HAP-1 (cell line): ENCODE results near the gene RNF227.
"Not testable (repeated sequence)": the region's sequence is repeated elsewhere in the genome, so short reads cannot be mapped to it uniquely, and the experiment has no call there.

Source experiments
- DNase-seq, 2 experiments: peaks; one replicate each; pipeline ENCODE4 v3.0.0-alpha.2; 2016 to 2020; ENCODE audit warnings: low spot score in 2 of 2
- H3K27me3 ChIP-seq: fragments of 250-450 bp; sonication (Bioruptor Pico); 2 replicates; pipeline ENCODE4 v1.5.1; 2020; ENCODE audit warnings: low read depth, mild to moderate bottlenecking, moderate library complexity
- H3K36me3 ChIP-seq: fragments of 250-450 bp; sonication (Bioruptor Pico); replicated peaks from 2 replicates; pipeline ENCODE4 v1.5.1; 2020; ENCODE audit warnings: mild to moderate bottlenecking
- H3K4me1 ChIP-seq: fragments of 250-450 bp; sonication (Bioruptor Pico); 2 replicates; pipeline ENCODE4 v1.5.1; 2020; ENCODE audit warnings: mild to moderate bottlenecking
- H3K4me3 ChIP-seq: fragments of 250-450 bp; sonication (Bioruptor Pico); 2 replicates; pipeline ENCODE4 v1.5.1; 2020; ENCODE audit warnings: mild to moderate bottlenecking, moderate library complexity
- H3K9me3 ChIP-seq: fragments of 250-450 bp; sonication (Bioruptor Pico); 2 replicates; pipeline ENCODE4 v1.5.1; 2020; ENCODE audit warnings: mild to moderate bottlenecking, moderate library complexity
- in situ Hi-C: fragments of 300-500 bp; cut with MboI; formaldehyde crosslinking; loops from 3 replicates; pipeline ENCODE4 v1.14.3; 2020; ENCODE audit warnings: low sequenced_read_pairs, inconsistent platforms, mixed read lengths

Gene RNF227

DNA sequence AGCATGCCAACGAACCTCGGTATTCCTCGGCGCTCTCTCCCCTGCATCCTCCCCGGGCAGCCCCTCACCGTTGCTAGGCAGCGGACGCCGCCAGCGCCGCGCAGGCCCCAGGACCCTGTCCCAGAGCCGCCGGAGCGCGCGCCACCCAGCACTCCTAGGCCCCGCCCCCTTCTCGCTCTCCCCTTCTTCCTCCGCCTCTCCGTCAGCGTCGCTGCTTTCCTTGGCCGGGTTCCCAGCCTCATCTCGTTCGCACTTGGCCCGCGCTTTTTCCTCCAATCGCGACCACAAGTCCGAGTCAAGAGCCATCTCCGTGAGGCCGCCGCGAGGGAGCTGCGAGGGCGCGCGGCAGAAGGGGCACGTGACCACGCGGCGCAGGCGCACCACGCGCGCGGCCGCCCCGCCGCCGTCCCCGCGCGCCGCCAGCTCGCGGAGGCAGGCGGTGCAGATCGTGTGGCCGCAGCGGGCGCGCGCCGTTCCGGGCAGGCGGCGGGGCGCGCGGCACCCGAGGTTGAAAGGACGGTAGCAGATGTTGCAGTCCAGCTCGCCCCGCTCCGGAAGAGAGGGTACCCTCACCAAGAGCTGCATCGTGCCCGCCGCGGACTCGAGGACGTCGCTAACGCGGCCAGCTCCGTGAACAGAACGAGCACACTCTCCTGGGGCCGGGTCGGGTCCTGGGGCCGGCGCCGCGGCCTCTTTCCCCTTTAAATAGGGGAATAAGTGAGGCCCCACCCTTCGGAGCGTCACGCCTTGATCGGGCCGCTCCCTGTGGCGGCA lies at the start of gene RNF227:
RNF227 (minus strand) TSS at position 679 of the 774 bp plus-strand sequence; CDS start at position 585, 94 bp downstream.
- Histone ChIP-seq H3K9me3 (peaks cover 2% of the 10 kb centered on the region; the same call in 1 of the 2 replicates), H3K4me1 (peaks cover 17% of the 10 kb centered on the region), H3K27me3 (no peaks in the 10 kb centered on the region), H3K36me3 (peaks cover 12% of the 10 kb centered on the region), H3K4me3 (peak within 1 kb of the TSS; percentile 40)
- DNase-seq: peak; percentile 92 to 97
- in situ Hi-C loops: loop anchor here (5.0 to 10.0 kb wide), 2 partner anchors 69 to 142 kb away; no protein-coding TSS in a partner anchor

GRCh38 chr17:7961421-7961820 lies 45.3 kb upstream of the RNF227 start:
- DNase-seq: no peak
- H3K9me3 ChIP-seq: no peaks in the 10 kb centered on the region
- peaks cover 14% of the 10 kb centered on the region for H3K4me1 ChIP-seq
- in situ Hi-C loops: no loop called here
- H3K4me3 ChIP-seq: no peak overlapping the region
- H3K36me3 ChIP-seq: no peaks in the 10 kb centered on the region
- H3K27me3 ChIP-seq: no peaks in the 10 kb centered on the region

DNA sequence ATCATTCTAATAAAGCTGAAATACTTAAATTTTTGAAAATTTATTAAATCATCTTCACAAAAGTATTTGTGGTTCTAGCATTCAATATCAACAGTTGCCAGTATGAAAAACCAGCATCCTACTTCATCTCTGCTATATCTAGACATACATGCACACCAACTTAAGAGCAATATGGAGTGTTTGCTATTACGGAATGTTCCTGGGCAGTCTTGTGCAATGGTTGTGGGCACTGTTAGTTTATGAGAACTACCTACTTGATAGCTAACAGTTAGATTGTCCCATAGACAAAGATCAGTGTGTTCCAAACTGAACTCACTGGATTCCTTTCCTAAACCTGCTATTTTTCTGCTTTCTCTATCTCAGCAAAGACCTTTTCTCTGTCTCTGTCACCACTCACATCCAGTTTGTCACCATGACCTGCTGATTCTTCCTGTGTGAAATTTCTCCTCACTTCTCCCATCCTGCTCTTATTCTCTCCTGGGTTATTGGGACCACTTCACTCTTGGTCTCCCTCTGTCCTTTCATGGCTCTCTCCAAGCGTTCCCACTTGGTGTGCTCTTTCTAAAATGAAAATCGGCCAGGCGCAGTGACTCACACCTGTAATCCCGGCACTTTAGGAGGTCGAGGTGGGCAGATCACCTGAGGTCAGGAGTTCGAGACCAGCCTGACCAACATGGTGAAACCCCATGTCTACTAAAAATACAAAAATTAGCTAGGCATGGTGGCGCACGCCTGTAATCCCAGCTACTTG lies 43.6 kb upstream of the RNF227 start:
- no peaks in the 10 kb centered on the region for H3K36me3 ChIP-seq
- no peak for DNase-seq
- in situ Hi-C loops: no loop called here
- peaks cover 6% of the 10 kb centered on the region for H3K4me1 ChIP-seq
- H3K4me3 ChIP-seq: no peak overlapping the region
- H3K9me3 ChIP-seq: no peaks in the 10 kb centered on the region
- no peaks in the 10 kb centered on the region for H3K27me3 ChIP-seq

- no peaks in the 10 kb centered on the region for H3K4me1 ChIP-seq
- no peaks in the 10 kb centered on the region for H3K9me3 ChIP-seq
- DNase-seq: no peak
- no peaks in the 10 kb centered on the region for H3K36me3 ChIP-seq
- in situ Hi-C loops: no loop called here
- H3K27me3 ChIP-seq: no peaks in the 10 kb centered on the region
- H3K4me3 ChIP-seq: no peak overlapping the region
Observed at GRCh38 chr17:7956228-7956965, 40.3 kb upstream of the RNF227 start.

GRCh38 chr17:7955414-7956227 lies 39.5 kb upstream of the RNF227 start:
- no peak for DNase-seq
- H3K4me1 ChIP-seq: no peaks in the 10 kb centered on the region
- no peak overlapping the region for H3K4me3 ChIP-seq
- H3K36me3 ChIP-seq: no peaks in the 10 kb centered on the region; the same call in 1 of the 2 replicates
- H3K27me3 ChIP-seq: no peaks in the 10 kb centered on the region
- in situ Hi-C loops: no loop called here
- no peaks in the 10 kb centered on the region for H3K9me3 ChIP-seq

- H3K27me3 ChIP-seq, in situ Hi-C loops, DNase-seq: not testable (repeated sequence)
Observed at GRCh38 chr17:7953266-7953665, 37.2 kb upstream of the RNF227 start.

GRCh38 chr17:7951143-7951792 lies 35.2 kb upstream of the RNF227 start:
- DNase-seq: no peak
- Histone ChIP-seq H3K9me3 (no peaks in the 10 kb centered on the region), H3K4me3 (no peak overlapping the region), H3K4me1 (no peaks in the 10 kb centered on the region), H3K27me3 (no peaks in the 10 kb centered on the region), H3K36me3 (peaks cover 34% of the 10 kb centered on the region)
- in situ Hi-C loops: no loop called here

More at GRCh38 chr17:7953266-7953665, 37.2 kb upstream of the RNF227 start:
- H3K4me3 ChIP-seq, H3K4me1 ChIP-seq, H3K9me3 ChIP-seq: not testable (repeated sequence)
- peaks cover 20% of the 10 kb centered on the region for H3K36me3 ChIP-seq

GRCh38 chr17:7950578-7950977 lies 34.5 kb upstream of the RNF227 start:
- H3K27me3 ChIP-seq: no peaks in the 10 kb centered on the region
- in situ Hi-C loops: no loop called here
- H3K9me3 ChIP-seq: no peaks in the 10 kb centered on the region
- no peak overlapping the region for H3K4me3 ChIP-seq
- H3K36me3 ChIP-seq: peaks cover 41% of the 10 kb centered on the region
- DNase-seq: no peak
- H3K4me1 ChIP-seq: no peaks in the 10 kb centered on the region

GRCh38 chr17:7947651-7948050 lies 31.6 kb upstream of the RNF227 start:
- Histone ChIP-seq H3K27me3 (no peaks in the 10 kb centered on the region), H3K36me3 (peaks cover 67% of the 10 kb centered on the region), H3K4me1 (no peaks in the 10 kb centered on the region), H3K9me3 (no peaks in the 10 kb centered on the region), H3K4me3 (no peak overlapping the region)
- DNase-seq: no peak
- in situ Hi-C loops: no loop called here

DNA sequence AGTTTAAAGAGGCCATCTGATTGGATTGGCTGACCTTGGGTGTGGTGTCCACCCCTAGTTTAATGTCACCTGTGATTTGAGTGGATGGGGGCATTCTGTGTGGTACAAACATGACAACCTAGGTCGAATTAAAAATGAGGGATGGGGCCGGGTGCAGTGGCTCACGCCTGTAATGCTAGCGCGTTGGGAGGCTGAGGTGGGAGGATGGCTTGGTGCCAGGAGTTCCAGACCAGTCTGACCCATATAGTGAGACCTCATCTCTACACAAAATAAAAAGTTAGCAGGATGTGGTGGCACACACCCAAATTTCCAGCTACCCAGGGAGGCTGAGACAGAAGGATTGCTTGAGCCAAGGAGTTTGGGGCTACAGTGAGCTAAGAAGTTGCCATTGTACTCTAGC lies 30.4 kb upstream of the RNF227 start:
- no peak for DNase-seq
- H3K4me1 ChIP-seq: no peaks in the 10 kb centered on the region
- in situ Hi-C loops: no loop called here
- no peaks in the 10 kb centered on the region for H3K9me3 ChIP-seq
- H3K4me3 ChIP-seq: no peak overlapping the region
- H3K27me3 ChIP-seq: no peaks in the 10 kb centered on the region
- peaks cover 70% of the 10 kb centered on the region for H3K36me3 ChIP-seq

- Histone ChIP-seq H3K9me3 (no peaks in the 10 kb centered on the region), H3K27me3 (no peaks in the 10 kb centered on the region), H3K4me3 (no peak overlapping the region), H3K36me3 (peaks cover 75% of the 10 kb centered on the region), H3K4me1 (no peaks in the 10 kb centered on the region)
- DNase-seq: no peak
- in situ Hi-C loops: no loop called here
Observed at GRCh38 chr17:7945651-7946050, 29.6 kb upstream of the RNF227 start.

DNA sequence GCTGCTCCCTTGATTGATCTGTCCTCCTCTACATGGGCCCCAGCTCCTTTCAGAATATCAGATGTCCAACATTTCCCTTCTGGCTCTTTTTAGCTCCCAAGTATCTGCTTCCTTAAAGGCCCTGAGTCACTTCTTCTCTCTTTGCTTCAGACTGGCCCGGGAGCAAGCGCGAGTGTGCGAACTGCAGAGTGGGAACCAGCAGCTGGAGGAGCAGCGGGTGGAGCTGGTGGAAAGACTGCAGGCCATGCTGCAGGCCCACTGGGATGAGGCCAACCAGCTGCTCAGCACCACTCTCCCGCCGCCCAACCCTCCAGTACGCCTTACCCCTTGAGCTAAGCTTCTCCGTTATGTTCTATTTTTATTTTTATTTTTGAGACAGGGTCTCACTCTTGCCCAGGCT lies 28.2 kb upstream of the RNF227 start:
- H3K4me1 ChIP-seq: no peaks in the 10 kb centered on the region
- H3K36me3 ChIP-seq: peaks cover 78% of the 10 kb centered on the region
- H3K9me3 ChIP-seq: no peaks in the 10 kb centered on the region
- no peaks in the 10 kb centered on the region for H3K27me3 ChIP-seq
- DNase-seq: no peak
- no peak overlapping the region for H3K4me3 ChIP-seq
- in situ Hi-C loops: no loop called here

GRCh38 chr17:7943291-7943690 lies 27.2 kb upstream of the RNF227 start:
- Histone ChIP-seq H3K4me3 (no peak overlapping the region), H3K27me3 (no peaks in the 10 kb centered on the region), H3K9me3 (no peaks in the 10 kb centered on the region), H3K4me1 (no peaks in the 10 kb centered on the region), H3K36me3 (peaks cover 74% of the 10 kb centered on the region)
- in situ Hi-C loops: no loop called here
- no peak for DNase-seq
